GM23338 (cell line): ENCODE results near the gene TMEM119. TPM values are rescaled to one million over a fixed set of nuclear protein-coding genes. Genes with fewer than 3 reads are reported as not detected.

Experiments used
- ATAC-seq: fragments of 200-7000 bp; cut with Tn5 transposase; 3 replicates; pipeline ENCODE4 v1.9.1; 2020
- DNase-seq: peaks from one replicate; pipeline ENCODE4 v3.0.0-alpha.2; 2015; ENCODE audit warnings: low spot score
- H2AFZ ChIP-seq: fragments of 200-600 bp; sonication (generic); 2 replicates; pipeline ENCODE4 v1.8.0; 2016; ENCODE audit warnings: antibody characterized with exemption, mild to moderate bottlenecking, moderate library complexity
- H3F3A ChIP-seq: fragments of 200-600 bp; sonication (generic); replicated peaks from 2 replicates; pipeline ENCODE4 v1.8.0; 2017; ENCODE audit warnings: antibody characterized with exemption, mixed run types, low read depth
- H3K27ac ChIP-seq: fragments of 200-600 bp; sonication (generic); 2 replicates; pipeline ENCODE4 v1.6.1; 2016; ENCODE audit warnings: low read depth
- H3K27me3 ChIP-seq: fragments of 200-600 bp; sonication (generic); 2 replicates; pipeline ENCODE4 v1.8.0; 2016; ENCODE audit warnings: mild to moderate bottlenecking, mixed run types, moderate library complexity; ENCODE audit not compliant: insufficient read depth
- H3K36me3 ChIP-seq: fragments of 200-600 bp; sonication (generic); 2 replicates; pipeline ENCODE4 v1.8.0; 2016; ENCODE audit warnings: mild to moderate bottlenecking; ENCODE audit not compliant: insufficient read depth
- H3K4me1 ChIP-seq: fragments of 200-600 bp; sonication (generic); 2 replicates; pipeline ENCODE4 v1.8.0; 2016; ENCODE audit warnings: mild to moderate bottlenecking, moderate library complexity; ENCODE audit not compliant: insufficient read depth
- H3K4me2 ChIP-seq: fragments of 200-600 bp; sonication (generic); 2 replicates; pipeline ENCODE4 v1.7.1; 2017; ENCODE audit warnings: mixed run types
- H3K4me3 ChIP-seq: fragments of 200-600 bp; sonication (generic); 2 replicates; pipeline ENCODE4 v1.6.1; 2016; ENCODE audit warnings: mixed run types
- H3K79me2 ChIP-seq: fragments of 200-600 bp; sonication (generic); replicated peaks from 2 replicates; pipeline ENCODE4 v1.8.0; 2017; ENCODE audit warnings: mild to moderate bottlenecking; ENCODE audit not compliant: insufficient read depth
- H3K9me2 ChIP-seq: fragments of 200-600 bp; sonication (generic); 2 replicates; pipeline ENCODE4 v1.8.0; 2017; ENCODE audit not compliant: insufficient read depth
- H4K20me1 ChIP-seq: fragments of 200-600 bp; sonication (generic); replicated peaks from 2 replicates; pipeline ENCODE4 v1.8.0; 2017; ENCODE audit warnings: mild to moderate bottlenecking; ENCODE audit not compliant: insufficient read depth
- H3K27ac Mint-ChIP-seq: 2 replicates; pipeline ENCODE4 v1.8.0; 2020; ENCODE audit warnings: inconsistent platforms, mild to moderate bottlenecking, moderate library complexity, mixed read lengths
- H3K27me3 Mint-ChIP-seq: 3 replicates; pipeline ENCODE4 v1.8.0; 2022; ENCODE audit warnings: low read depth, mild to moderate bottlenecking, moderate library complexity, mixed read lengths, inconsistent platforms; ENCODE audit not compliant: insufficient read depth, poor library complexity
- H3K36me3 Mint-ChIP-seq: 3 replicates; pipeline ENCODE4 v1.8.0; 2021; ENCODE audit warnings: low read depth, mild to moderate bottlenecking, inconsistent platforms, moderate library complexity, mixed read lengths
- H3K4me1 Mint-ChIP-seq: 3 replicates; pipeline ENCODE4 v1.8.0; 2020; ENCODE audit warnings: mild to moderate bottlenecking, inconsistent platforms, mixed read lengths
- H3K4me3 Mint-ChIP-seq: 3 replicates; pipeline ENCODE4 v1.8.0; 2021; ENCODE audit warnings: moderate library complexity, mild to moderate bottlenecking, inconsistent platforms, mixed read lengths
- H3K9me3 Mint-ChIP-seq: 3 replicates; pipeline ENCODE4 v1.8.0; 2020; ENCODE audit warnings: moderate library complexity, mild to moderate bottlenecking, inconsistent platforms, mixed read lengths
- CREB1 ChIP-seq: fragments of 250-450 bp; sonication (Bioruptor Pico); IDR thresholded peaks from 2 replicates; pipeline ENCODE4 v1.5.0; 2020; ENCODE audit warnings: low read depth, mild to moderate bottlenecking, moderate library complexity
- EZH2phosphoT487 ChIP-seq: fragments of 200-600 bp; sonication (generic); IDR thresholded peaks from one replicate; pipeline ENCODE4 v1.8.1; 2018; ENCODE audit warnings: antibody characterized with exemption; ENCODE audit not compliant: unreplicated experiment
- JUNB ChIP-seq: IDR thresholded peaks from one replicate; pipeline ENCODE4 v1.6.1; 2016; ENCODE audit warnings: antibody characterized with exemption; ENCODE audit not compliant: unreplicated experiment
- NANOG ChIP-seq: IDR thresholded peaks from 2 replicates; pipeline ENCODE4 v1.6.1; 2016; ENCODE audit warnings: antibody characterized with exemption, borderline replicate concordance
- STAT1 ChIP-seq: IDR thresholded peaks from one replicate; pipeline ENCODE4 v1.6.1; 2016; ENCODE audit warnings: antibody characterized with exemption; ENCODE audit not compliant: unreplicated experiment
- ZNF114 ChIP-seq: fragments of 250-450 bp; sonication (Bioruptor Pico); IDR thresholded peaks from 2 replicates; pipeline ENCODE4 v1.5.0; 2020; ENCODE audit warnings: mild to moderate bottlenecking, moderate library complexity
- ZNF331 ChIP-seq: fragments of 250-450 bp; sonication (Bioruptor Pico); IDR thresholded peaks from 2 replicates; pipeline ENCODE4 v1.5.0; 2020; ENCODE audit warnings: low read depth, mild to moderate bottlenecking, moderate library complexity
- polyA plus RNA-seq: library from polyadenylated mRNA; unstranded; fragments of >200 nt; fragmentation: Nextera tagmentation; extraction: Ambion mirVana; gene quantifications from 2 replicates; pipeline ENCODE4 v1.2.1, GENCODE V29; 2016
- total RNA-seq: library from RNA; depleted of rRNA; stranded (reverse); fragments of >200 nt; shearing (Covaris generic); gene quantifications from 2 replicates; pipeline ENCODE4 v1.2.3, GENCODE V29; 2014
- TF ChIP-seq, protein P1 (sequence below): fragments of 250-450 bp; sonication (Bioruptor Pico); IDR thresholded peaks from 2 replicates; pipeline ENCODE4 v1.5.0; 2020; ENCODE audit warnings: mild to moderate bottlenecking, moderate library complexity
- TF ChIP-seq, protein P2 (sequence below): IDR thresholded peaks from one replicate; pipeline ENCODE4 v1.6.1; 2018; ENCODE audit warnings: antibody characterized with exemption; ENCODE audit not compliant: unreplicated experiment

The TMEM119 gene
- total and polyA plus RNA-seq, 2 experiments from 2014 or later: 0.06 to 0.07 TPM

DNA sequence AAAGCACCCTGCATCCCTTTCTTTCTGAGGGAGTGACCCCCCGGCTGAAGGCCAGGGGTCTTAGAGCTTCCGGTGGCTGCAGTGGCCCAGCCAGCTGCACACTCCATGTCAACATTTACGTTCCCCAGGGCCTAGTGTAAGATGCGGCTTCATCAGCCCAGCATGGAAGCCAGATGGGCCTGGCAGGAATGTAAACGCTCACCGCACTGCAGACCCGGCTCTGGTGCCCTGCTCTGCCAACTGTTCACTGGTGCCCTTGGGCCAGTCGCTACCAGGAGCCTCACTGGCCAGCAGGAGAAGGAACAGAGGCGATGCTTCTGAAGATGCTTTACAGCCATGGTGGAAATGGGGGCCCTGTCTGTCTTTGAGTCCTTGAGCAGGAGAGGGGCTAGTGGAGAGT is 8.6 kb upstream of the TMEM119 start:
- Mint-ChIP-seq H3K4me3 (no peak overlapping the region), H3K27ac (no peak overlapping the region), H3K4me1 (peaks cover 18% of the 10 kb centered on the region), H3K9me3 (no peaks in the 10 kb centered on the region), H3K27me3 (peaks cover 8% of the 10 kb centered on the region), H3K36me3 (no peaks in the 10 kb centered on the region)
- Histone ChIP-seq H3F3A (0 out of 2 replicates have a peak, but pooled peaks cover 6% of the 10 kb centered on the region), H2AFZ (no peak overlapping the region), H4K20me1 (no peaks in the 10 kb centered on the region), H3K4me1 (no peaks in the 10 kb centered on the region; the same call in 1 of the 2 replicates), H3K4me2 (no peak overlapping the region), H3K36me3 (no peaks in the 10 kb centered on the region), H3K27me3 (no peaks in the 10 kb centered on the region), H3K4me3 (no peak overlapping the region), H3K79me2 (no peaks in the 10 kb centered on the region), H3K27ac (no peak overlapping the region), H3K9me2 (no peaks in the 10 kb centered on the region)
- TF ChIP-seq JUNB (no peak), ZNF331 (CRISPR knock-in tag) (no peak), STAT1 (no peak)
- ATAC-seq (no peak), DNase-seq (no peak)

DNA sequence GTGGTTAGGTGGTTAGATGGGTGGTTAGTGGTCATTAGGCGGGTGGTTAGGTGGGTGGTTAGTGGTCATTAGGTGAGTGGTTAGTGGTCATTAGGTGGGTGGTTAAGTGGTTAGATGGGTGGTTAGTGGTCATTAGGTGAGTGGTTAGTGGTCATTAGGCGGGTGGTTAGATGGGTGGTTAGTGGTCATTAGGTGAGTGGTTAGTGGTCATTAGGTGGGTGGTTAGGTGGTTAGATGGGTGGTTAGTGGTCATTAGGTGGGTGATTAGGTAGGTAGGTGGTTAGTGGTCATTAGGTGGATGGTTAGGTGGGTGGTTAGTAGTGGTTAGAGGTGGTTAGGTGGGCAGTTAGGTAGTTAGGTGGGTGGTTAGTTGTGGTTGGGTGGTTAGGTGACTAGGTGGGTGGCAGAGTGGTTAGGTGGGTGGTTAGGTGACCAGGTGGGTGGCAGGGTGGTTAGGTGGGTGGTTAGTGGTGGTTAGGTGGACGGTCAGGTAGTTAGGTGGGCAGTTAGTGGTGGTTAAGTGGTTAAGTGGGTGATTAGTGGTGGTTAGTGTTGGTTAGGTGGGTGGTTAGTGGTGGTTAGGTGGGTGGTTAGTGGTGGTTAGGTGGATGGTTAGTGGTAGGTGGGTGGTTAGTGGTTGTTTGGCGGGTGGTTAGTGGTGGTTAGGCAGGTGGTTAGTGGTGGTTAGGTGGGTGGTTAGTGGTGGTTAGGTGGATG is 8.0 kb upstream of the TMEM119 start:
- Mint-ChIP-seq H3K4me1 (peaks cover 18% of the 10 kb centered on the region), H3K27ac (peak overlapping the region; percentile 48; the same call in 1 of the 2 replicates), H3K9me3 (no peaks in the 10 kb centered on the region), H3K36me3 (no peaks in the 10 kb centered on the region), H3K27me3 (peaks cover 8% of the 10 kb centered on the region), H3K4me3 (no peak overlapping the region)
- H3K79me2 ChIP-seq: no peaks in the 10 kb centered on the region
- H3K36me3 ChIP-seq: no peaks in the 10 kb centered on the region
- H3F3A ChIP-seq: 0 out of 2 replicates have a peak, but pooled peaks cover 6% of the 10 kb centered on the region
- no peaks in the 10 kb centered on the region; the same call in 1 of the 2 replicates for H3K4me1 ChIP-seq
- no peak overlapping the region for H3K4me3 ChIP-seq
- ATAC-seq: no peak
- H2AFZ ChIP-seq: no peak overlapping the region
- H3K9me2 ChIP-seq: no peaks in the 10 kb centered on the region
- no peak for DNase-seq
- no peaks in the 10 kb centered on the region for H3K27me3 ChIP-seq
- no peaks in the 10 kb centered on the region for H4K20me1 ChIP-seq
- H3K4me2 ChIP-seq: no peak overlapping the region
- H3K27ac ChIP-seq: no peak overlapping the region
- TF ChIP-seq, protein P1, sequence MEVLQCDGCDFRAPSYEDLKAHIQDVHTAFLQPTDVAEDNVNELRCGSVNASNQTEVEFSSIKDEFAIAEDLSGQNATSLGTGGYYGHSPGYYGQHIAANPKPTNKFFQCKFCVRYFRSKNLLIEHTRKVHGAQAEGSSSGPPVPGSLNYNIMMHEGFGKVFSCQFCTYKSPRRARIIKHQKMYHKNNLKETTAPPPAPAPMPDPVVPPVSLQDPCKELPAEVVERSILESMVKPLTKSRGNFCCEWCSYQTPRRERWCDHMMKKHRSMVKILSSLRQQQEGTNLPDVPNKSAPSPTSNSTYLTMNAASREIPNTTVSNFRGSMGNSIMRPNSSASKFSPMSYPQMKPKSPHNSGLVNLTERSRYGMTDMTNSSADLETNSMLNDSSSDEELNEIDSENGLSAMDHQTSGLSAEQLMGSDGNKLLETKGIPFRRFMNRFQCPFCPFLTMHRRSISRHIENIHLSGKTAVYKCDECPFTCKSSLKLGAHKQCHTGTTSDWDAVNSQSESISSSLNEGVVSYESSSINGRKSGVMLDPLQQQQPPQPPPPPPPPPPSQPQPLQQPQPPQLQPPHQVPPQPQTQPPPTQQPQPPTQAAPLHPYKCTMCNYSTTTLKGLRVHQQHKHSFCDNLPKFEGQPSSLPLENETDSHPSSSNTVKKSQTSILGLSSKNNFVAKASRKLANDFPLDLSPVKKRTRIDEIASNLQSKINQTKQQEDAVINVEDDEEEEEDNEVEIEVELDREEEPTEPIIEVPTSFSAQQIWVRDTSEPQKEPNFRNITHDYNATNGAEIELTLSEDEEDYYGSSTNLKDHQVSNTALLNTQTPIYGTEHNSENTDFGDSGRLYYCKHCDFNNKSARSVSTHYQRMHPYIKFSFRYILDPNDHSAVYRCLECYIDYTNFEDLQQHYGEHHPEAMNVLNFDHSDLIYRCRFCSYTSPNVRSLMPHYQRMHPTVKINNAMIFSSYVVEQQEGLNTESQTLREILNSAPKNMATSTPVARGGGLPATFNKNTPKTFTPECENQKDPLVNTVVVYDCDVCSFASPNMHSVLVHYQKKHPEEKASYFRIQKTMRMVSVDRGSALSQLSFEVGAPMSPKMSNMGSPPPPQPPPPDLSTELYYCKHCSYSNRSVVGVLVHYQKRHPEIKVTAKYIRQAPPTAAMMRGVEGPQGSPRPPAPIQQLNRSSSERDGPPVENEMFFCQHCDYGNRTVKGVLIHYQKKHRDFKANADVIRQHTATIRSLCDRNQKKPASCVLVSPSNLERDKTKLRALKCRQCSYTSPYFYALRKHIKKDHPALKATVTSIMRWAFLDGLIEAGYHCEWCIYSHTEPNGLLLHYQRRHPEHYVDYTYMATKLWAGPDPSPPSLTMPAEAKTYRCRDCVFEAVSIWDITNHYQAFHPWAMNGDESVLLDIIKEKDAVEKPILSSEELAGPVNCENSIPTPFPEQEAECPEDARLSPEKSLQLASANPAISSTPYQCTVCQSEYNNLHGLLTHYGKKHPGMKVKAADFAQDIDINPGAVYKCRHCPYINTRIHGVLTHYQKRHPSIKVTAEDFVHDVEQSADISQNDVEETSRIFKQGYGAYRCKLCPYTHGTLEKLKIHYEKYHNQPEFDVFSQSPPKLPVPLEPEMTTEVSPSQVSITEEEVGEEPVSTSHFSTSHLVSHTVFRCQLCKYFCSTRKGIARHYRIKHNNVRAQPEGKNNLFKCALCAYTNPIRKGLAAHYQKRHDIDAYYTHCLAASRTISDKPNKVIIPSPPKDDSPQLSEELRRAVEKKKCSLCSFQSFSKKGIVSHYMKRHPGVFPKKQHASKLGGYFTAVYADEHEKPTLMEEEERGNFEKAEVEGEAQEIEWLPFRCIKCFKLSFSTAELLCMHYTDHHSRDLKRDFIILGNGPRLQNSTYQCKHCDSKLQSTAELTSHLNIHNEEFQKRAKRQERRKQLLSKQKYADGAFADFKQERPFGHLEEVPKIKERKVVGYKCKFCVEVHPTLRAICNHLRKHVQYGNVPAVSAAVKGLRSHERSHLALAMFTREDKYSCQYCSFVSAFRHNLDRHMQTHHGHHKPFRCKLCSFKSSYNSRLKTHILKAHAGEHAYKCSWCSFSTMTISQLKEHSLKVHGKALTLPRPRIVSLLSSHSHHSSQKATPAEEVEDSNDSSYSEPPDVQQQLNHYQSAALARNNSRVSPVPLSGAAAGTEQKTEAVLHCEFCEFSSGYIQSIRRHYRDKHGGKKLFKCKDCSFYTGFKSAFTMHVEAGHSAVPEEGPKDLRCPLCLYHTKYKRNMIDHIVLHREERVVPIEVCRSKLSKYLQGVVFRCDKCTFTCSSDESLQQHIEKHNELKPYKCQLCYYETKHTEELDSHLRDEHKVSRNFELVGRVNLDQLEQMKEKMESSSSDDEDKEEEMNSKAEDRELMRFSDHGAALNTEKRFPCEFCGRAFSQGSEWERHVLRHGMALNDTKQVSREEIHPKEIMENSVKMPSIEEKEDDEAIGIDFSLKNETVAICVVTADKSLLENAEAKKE (CRISPR knock-in tag): no peak
- TF ChIP-seq CREB1: no peak
- TF ChIP-seq NANOG: no peak
- no peak for TF ChIP-seq EZH2phosphoT487
- no peak for TF ChIP-seq ZNF331 (CRISPR knock-in tag)
- TF ChIP-seq STAT1: no peak
- TF ChIP-seq, protein P2, sequence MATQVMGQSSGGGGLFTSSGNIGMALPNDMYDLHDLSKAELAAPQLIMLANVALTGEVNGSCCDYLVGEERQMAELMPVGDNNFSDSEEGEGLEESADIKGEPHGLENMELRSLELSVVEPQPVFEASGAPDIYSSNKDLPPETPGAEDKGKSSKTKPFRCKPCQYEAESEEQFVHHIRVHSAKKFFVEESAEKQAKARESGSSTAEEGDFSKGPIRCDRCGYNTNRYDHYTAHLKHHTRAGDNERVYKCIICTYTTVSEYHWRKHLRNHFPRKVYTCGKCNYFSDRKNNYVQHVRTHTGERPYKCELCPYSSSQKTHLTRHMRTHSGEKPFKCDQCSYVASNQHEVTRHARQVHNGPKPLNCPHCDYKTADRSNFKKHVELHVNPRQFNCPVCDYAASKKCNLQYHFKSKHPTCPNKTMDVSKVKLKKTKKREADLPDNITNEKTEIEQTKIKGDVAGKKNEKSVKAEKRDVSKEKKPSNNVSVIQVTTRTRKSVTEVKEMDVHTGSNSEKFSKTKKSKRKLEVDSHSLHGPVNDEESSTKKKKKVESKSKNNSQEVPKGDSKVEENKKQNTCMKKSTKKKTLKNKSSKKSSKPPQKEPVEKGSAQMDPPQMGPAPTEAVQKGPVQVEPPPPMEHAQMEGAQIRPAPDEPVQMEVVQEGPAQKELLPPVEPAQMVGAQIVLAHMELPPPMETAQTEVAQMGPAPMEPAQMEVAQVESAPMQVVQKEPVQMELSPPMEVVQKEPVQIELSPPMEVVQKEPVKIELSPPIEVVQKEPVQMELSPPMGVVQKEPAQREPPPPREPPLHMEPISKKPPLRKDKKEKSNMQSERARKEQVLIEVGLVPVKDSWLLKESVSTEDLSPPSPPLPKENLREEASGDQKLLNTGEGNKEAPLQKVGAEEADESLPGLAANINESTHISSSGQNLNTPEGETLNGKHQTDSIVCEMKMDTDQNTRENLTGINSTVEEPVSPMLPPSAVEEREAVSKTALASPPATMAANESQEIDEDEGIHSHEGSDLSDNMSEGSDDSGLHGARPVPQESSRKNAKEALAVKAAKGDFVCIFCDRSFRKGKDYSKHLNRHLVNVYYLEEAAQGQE: no peak
- TF ChIP-seq ZNF114 (CRISPR knock-in tag): no peak
